NCI-H146 (cell line): ENCODE measurements around the gene PDE4C.
"Not testable (repeated sequence)": the region's sequence is repeated elsewhere in the genome, so short reads cannot be mapped to it uniquely, and the experiment has no call there.

Experiments used
- DNase-seq: peaks from one replicate; lab custom pipeline; 2025; lab: John Stamatoyannopoulos, UW

Gene PDE4C

DNA sequence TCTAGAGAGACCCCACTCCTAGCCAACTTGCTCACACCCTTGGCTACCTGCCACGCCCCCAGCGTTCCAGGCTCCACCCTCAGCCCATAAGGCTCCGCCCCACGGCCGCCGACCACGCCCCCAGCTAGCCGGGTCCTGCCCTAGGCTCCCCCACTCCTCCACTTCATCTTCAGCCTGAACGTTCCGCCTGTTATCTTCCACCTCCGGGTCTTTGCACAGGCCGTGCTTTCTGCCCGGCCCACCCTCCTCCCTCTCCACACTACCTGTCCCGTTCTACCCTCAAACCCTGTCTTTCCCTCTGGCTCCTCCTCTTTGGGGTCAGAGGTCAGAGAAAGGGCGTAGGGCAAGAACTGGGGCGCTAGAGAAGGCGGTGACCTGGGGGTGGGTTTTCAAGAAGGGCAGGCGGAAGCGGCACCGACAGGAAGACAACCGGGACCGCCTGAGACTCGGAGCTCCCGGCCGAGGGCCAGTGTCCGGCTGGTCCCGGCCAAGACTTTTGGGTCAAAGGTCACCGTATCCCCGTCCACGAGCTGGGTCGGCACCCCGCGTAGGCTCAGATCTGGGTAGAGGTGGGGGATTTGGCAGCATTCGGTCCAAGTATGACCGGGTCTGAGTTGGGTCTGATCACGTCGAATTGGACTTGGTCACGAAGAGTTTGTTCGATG lies 2.2 kb downstream of the PDE4C start:
- DNase-seq = peak; percentile 66

DNA sequence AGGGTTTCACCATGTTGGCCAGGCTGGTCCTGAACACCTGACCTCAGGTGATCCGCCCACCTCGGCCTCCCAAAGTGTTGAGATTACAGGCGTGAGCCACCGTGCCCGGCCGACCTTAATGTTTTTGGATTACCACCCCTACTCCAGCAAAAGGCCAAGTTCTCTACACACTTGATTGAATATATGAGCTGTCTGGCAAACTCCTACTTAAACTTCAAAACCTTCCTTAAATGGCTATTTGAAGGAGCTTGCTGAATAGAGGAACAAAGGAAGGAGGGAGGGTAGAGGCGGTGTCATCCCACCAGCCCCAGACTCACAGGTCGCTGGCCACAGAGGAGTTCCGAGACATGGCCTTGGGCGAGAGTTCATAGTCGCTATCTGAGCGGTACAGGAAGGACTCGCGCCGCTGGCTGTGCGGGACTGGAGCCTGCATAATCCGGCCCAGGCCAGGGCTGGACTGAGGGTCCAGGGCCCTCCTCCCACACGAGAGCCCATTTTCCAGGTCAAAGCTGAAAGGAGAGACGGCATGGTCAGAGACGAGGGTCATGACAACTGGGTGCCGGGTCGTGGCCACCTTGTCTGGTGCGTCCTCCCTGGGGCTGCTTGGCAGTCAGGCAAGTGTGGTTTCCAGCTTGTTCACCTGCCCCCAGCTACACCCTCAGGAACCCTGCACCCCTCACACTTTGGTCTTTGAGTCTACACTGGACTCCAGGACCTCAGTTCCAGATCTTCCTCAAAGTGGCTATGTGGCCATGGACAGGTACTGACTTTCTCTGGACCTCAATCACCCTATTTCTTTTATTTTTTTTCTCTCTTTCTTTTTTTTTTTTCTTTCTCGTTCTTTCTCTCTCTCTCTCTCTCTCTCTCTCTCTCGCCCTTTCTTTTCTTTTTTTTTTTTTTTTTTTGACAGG lies 4.2 kb downstream of the PDE4C start:
- no peak for DNase-seq

DNA sequence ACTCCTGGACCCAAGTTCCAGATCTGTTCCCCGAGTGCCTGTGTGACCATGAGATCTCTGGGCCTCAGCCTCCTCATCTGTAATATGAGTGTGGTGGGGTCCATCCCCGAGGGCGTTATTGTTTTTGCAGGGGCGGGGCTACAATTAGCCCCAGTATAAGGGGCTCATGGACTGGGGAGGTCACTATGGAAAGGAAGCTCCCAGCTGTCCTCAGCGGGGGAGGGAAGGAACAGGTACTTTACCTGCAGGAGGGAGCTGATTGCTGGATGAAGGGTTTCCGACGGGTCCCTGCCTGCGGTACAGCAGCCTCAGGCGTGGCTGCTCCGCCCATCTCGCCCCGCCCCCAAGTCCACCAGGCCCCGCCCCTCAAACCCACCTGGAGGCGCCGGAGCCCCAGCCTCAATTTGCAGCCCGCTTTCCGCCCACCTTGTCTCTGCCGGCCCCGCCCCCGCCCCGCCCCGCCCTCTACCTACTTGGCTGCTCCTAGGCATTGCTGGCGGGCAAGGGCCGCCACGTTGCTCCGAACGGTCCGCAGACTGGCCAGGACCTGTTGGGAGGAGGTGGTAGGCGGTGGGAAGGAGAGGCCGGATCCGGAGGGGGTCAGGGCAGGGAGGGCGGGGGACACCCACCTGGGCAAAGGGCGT lies 5.5 kb downstream of the PDE4C start:
- peak; percentile 85 for DNase-seq

DNA sequence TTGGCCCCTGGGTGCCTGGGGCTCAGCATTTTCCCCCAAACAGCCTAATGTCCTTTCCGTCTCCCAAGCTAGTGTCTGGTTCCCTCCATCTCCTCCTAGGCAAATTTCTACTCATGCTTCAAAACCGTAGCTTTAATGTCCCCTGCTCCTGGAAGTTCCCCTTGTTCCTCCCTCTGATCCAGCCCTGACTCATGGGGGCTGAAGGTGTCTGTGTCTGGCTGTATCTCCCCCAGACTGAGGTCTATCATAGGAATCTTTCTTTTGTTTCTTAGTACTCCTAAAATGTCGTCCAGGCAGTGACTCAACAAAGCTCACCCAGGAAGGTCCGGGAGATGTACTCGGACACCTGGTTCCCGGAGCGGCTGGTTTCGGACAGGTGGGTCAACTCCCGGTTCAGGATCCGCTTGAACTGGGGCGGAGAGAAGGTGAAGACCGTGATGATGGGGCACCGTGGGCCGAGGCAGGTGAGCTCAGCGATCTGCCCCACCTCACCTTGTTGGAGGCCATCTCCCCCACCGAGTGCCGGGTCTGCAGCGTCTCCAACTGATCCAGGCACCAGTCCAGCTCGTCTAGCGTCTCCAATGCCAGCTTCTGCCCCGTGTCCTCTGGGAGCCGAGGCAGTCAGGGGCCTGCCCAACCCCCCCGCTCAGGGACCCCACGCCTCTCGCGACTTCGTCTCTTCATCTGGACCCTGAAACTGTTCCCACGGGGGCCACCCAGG lies 6.2 kb downstream of the PDE4C start:
- no peak for DNase-seq

DNA sequence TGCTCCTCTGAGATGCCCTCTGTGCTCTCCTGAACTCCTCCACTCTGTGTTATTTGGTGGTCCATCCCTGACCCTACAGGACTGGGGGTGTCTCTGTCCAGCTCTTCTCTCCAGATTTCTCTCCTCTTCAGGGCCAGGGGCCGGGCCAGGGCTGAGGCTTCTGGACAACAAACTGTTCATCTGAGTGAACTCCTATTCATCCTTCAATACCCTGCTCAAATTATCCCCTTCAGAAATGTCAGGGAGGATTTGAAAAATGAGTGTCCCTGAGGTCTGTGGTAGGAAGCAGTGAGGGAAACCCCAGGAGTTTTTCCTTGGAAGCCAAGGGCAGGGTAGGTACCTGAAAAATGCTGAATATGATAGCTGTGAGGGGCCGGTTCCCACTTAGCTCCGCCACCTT lies 7.6 kb downstream of the PDE4C start:
- DNase-seq = no peak

DNA sequence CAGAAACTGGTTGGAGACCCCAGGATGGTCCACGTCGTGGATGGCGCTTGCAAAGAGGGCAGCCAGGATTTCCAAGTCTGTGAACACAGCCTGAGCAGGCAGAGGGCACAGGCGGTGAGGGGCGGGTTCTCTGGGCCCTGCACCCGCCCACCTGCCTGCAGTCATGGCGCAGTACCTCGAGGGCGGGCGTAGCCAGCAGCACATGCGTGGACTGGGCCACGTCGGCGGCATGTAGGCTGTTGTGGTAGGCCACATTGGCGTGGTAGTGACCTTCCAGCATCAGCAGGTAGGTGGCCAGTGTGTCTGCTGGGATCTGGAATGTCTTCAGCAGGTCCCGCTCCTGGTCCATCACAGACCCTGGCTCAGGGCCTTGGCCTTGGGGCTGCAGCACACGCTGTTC lies 8.1 kb downstream of the PDE4C start:
- no peak for DNase-seq

DNA sequence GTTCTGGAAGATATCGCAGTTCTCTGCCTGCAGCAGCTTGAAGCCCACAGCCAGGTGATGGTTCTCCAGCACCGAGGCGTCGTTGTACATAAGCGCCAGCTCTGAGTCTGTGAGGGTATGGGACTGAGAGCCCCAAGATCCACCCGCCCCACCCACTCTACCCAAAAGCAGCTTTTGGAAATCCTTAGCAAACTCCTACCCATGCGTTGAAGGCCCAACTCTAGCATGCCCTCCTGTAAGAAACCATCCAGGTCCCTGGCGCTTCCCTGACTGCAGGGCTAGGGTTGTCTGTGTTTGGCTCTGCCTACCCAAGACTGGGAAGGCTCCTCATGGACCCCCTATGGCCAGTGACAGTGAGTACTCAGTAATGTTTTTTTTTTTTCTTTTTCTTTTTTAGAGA lies 9.4 kb downstream of the PDE4C start:
- DNase-seq = no peak

DNA sequence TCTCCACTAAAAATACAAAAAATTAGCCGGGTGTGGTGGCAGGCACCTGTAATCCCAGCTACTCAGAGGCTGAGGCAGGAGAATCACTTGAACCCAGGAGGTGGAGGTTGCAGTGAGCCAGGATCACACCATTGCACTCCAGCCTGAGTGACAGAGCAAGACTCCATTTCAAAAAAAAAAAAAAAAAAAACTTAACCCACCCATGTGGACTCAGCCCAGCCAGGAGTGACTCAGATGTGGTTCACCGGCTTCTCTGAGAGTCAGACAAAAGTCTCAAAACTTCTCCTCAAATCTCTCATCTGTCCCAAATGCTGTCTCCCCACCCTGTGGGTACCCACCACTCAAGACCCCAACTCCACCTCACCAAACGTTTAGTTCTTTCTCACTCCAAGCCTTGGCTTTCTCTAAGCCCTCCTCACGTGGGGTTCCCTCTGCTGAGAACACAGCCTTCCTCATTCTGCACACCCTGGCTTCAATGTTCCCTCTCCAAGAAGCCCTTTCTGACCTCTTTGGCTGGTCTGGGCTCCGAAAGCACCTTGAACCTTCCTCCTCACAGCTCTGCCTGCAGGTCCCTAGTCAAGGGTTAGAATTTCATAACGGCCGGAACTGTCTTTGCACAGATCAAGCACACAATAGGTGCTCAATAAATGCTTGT lies 11.3 kb downstream of the PDE4C start:
- no peak for DNase-seq

DNA sequence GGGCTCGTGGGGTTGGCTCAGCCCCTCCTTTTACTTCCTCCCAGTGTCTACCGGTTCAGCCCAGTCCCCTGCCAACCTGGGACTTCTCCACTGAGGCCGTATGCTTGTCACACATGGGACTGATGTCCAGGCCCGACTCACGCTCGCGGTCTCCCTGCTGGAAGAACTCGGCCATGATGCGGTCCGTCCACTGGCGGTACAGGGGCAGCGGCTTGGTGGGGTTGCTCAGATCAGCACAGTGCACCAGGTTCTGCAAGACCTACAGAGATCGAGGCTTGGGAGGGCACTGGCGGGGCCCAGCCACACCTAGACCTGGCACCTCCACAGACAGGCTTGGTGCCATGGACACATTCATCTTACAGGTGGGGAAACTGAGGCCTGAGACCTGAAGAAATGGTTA lies 14.6 kb downstream of the PDE4C start:
- DNase-seq = no peak

DNA sequence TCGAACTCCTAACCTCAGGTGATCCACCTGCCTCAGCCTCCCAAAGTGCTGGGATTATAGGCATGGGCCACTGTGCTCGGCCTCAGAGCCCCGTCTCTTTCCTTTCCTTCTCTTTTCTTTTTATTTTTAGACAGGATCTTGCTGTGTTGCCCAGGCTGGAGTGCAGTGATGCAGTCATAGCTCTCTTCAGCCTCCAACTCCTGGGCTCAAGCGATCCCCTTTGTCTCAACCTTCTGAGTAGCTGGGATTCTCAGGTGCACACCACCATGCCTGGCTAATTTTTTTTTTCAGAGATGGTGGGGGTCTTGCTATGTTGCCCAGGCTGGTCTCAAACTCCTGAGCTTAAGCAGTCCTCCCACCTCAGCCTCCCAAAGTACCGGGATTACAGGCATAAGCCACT lies 16.3 kb downstream of the PDE4C start:
- not testable (repeated sequence) for DNase-seq

DNA sequence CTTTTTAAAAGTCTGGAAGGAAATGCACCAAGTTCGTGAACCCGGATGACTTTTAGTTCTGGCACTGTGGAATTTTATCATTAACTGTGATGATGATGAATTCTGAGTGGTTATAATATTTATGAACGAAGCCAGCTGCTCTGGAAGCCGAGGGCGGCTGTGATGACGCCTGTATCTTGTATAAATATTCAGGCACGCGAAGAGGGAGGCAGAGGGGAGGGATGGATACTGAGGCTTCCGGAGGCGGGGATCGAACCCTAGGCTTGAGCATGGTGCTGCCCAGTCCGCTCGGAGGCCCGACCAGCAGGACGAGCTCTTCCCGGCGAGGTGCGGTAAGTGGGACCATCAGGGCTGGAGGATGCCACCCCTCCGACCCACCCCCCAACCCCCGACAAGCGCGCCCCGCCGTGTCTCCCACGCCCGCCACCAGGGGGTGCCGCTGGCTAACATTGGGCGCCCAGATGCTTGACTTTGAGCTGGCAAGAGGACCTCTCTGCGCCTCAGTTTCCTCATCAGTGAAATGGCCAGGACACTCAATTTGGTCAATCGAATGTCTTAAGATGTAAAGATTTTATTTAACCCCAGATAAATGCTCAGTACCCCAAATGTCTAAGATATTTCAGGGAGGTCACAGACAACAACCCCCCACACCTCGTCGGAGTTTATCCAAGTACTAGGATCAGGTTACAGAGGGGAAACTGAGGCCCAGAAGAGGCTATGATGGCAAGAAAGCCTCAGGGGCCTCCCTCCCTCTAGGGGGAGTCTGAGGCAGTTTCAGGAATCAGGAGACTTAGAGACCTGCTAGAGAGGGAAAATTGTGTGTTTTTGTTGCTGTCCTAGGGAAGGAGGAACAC lies 17.9 kb downstream of the PDE4C start:
- DNase-seq = no peak

DNA sequence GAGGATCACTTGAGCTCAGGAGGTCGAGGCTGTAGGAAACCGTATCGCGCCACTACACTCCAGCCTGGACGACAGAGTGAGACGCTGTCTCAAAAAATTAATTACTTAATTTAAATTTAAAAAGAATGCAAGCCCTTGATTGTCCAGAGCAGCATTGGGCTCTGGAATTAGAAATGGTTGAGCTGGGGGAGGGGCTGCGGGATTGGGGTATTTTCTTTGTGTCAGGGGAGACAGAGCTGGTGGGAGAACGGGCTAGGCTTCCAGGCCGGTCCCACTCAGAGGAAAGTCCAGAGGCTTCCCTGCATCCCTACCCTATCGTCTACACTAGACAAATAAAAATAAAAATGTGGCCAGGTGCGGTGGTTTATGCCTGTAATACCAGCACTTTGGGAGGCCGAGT lies 20.2 kb downstream of the PDE4C start:
- no peak for DNase-seq

DNA sequence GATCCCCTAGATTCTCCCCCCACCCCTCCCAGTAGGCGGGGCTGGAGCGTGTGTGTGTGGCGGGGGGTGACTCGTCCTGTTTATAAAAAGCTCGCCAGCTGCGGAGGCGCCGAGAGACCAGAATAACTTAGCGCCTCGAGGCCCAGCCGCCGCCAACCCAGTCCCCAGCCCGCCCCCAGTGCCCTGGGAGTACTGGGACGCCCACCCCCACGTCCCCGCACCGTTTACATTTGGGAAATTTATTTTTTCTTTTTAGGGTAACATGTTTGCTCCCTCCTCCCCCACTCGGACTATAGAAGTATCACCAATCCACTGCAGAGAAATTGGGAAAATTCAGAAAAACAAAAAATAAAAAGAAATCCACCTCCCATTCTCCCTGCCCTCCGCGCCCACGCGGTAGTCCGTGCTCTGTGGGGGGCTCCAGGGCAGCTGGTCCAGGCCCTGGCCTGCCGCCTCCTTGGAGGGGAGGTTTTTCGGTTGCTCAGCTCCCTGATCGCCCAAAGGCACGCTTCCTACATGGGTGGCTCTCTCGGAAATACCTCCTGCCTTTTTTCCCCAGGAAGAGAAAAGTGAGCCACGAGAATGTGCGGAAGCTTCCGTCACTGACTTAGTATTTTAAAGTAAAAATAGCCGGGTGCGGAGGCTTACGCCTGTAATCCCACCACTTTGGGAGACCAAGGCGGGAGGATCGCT lies 20.9 kb downstream of the PDE4C start:
- peak; percentile 74 for DNase-seq

DNA sequence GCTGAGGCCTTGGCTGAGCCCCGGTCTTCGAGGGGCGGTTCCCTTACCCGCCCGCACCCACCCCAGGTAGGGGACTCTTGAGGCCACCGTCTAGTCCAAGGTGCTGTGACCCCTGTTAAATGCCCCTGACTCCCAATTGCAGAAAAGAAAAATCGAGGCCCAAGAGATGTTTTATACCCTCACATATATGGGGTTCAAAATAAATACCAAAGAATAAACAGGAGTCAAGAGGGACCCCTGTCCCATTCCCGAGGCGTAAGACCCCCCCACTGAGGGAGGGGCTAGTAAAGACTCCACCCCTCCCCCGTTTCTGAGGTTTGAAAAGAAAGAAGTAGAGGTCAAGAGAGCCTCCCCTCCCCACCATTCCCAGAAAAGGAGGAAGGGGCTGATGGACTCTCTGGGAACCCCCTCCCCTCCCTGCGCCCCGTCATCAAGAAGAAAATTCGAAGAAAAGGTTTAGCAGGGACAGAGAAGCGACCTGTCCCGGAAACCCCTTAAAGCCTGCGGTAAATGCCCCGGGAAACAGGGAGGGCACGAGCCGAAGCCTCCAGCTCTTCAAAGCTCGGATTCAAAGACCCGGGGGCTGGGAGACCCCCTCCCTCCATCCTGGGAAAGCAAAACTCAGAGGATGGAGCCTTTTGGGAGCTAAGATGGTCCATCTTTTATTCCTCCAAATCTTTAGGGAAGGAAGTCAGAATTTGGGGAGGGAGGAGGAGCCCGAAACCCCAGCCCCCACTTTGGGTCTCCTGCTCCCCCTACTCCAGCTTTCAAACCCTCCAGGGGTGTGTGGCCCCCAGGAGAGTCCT lies 21.6 kb downstream of the PDE4C start:
- peak; percentile 89 for DNase-seq

DNA sequence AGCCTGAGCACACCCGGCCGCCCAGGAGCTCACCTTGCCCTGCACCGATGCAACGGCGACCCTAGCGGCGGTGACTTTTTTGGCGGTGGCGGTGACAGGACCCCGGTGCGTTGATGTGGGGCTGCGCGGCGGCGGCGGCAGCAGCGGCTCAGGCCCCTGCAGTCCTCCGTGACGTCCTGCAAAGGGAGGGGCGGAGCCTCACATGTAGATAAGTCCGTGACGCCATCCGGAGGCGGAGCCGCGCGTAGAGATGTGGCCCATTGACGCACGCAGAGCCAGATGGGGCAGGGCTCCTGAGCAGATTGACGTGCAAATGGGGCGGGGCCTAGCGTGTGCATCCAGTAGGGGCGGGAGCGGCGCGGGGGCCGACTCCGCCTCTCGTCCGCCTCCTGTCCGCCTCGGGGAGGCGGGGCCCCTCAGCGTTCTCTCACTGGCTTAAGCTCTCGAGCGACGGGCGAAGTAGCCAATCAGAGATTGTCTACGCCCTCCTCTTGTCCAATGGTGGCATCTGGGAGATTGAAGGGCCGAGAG lies 22.3 kb downstream of the PDE4C start, which contains the start of gene RAB3A:
RAB3A (minus strand) TSS at position 180 of the 531 bp plus-strand sequence. CDS start 1,302 bp downstream, outside the sequence.
- peak; percentile 100 for DNase-seq

DNA sequence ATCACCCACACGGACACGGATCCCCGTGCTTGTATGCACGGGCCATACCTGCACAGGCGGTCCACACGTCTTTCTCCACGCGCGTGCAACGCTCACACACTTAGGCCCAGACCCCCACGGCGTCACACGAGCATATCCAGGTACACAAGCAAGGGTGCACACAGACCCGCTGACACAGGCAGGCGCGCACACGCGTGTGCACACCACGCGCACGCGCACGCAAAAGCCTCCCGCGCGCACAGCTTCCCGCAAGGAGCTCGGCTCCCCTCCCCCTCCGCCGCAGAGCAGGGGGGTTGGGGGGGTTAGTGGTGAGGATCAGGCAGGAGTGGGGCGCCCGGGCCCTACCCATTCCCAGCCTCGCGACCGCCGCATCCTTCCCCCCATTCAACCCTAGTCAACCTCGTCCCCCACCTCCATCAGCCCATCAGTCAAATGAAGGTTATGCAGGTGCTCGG lies 22.8 kb downstream of the PDE4C start:
- DNase-seq = peak; percentile 61

DNA sequence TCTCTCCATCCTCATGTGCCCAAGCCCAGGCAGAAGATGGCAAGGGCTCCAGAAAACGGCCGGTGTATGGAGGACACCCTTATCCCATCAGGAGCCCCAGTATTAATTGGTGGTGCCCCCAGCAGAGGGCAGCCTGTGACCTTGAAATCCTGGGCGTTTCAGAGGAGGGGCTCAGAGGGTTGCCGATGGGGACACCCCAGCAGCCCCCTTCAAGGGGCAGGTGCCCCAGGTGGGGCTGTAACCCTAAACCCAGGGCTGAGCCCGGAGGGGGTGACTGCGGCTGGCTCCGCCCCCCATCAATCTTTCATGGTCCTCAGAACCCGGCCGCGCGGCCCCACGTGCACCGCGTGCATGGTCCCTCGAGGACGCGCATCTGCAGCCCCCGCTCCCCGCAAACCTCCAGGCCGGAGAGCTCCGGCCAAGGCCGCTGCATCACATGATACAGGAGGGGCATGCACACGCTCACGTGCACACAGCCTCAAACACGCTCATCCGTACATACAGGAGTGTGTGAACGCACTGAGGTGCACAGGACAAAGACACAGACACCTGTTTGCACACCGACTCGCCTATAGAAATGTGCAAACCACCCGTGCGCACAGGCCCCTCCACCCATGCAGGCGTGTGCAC lies 23.3 kb downstream of the PDE4C start:
- peak; percentile 44 for DNase-seq

DNA sequence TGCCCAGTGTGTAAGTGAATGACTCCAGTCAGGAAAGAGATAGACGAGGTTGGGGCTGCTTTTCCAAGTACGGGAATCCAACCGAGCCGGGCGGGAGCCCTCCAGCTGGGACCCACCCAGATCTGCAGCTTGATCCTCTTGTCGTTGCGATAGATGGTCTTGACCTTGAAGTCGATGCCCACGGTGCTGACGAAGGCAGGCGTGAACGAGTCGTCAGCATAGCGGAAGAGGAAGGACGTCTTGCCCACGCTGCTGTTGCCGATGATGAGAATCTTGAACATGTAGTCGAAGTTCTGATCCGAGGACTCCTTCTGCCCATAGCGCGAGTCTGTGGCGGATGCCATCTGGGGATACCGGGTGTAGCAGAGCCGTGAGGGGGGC lies 23.9 kb downstream of the PDE4C start:
- DNase-seq = no peak
